HG03442 (cell line): ENCODE data around the gene CASP3.
"Not testable (repeated sequence)": the region's sequence is repeated elsewhere in the genome, so short reads cannot be mapped to it uniquely, and the experiment has no call there.

Source experiments
- ATAC-seq: cut with Tn5 transposase; IDR thresholded peaks from one replicate; pipeline ENCODE4 v1.9.1; 2021; ENCODE audit warnings: mild to moderate bottlenecking, moderate library complexity; ENCODE audit not compliant: unreplicated experiment

Gene CASP3

DNA sequence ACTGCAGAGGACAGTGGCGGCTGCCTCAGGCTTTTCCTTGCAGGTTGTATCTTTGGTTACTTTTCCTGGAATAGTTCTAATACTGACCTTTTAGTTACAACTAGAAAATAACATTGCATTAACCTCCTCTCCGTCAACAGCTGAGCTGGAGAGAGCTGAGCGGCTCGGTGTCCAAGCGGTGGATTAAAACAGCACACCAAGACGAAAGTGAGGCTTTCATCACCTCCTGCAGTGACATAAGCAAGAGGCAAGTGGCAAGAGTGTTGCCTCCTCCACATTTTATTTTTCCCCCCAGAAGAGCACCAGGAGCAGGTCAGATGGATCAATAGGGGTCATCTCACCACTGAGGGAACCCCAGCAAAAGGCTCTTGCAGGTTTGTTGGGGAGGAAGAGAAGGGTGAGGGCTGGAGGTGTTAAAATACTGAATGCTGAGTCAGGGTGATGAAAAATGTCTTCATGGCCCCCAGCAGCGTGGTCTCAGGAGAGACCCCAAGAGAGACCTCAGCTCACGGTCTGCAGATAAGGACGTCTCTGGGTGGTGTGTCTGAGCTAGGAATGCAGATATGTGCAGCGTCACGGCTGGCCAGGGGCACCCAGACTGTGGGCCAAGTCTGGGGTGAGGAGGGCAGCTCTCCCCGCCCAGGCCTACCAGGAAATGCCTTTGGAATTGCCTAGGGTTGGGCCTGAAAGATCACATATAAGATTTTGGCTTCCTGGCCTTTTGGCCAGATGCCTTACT, 50.3 kb downstream of the CASP3 start:
- no peak for ATAC-seq

DNA sequence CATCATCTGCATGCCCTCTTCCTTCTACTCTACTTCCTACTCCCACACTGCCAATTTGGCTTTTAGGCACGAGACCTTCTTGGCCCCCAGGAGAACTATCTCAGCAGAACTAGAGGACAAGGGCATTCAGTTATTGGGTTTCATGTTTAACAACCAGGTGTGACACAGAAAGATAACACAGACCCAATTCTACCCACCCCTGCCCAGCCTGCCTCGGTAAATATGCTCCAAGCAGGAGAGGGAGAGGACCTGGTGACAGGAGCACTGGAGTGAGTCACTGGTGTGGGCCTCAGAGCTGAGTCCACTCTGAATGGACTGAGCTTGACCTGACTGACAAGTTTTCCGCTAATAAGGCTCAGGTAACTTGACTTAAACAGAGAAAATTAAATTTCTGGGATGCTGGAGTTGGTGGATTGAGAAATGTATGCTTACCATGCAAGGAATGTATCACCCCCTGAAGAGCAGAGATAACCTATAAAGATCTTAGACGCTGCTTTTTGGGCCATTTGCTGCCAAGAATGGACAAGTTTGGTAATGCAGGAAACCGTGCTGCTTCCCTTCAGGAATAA, 52.5 kb downstream of the CASP3 start:
- no peak for ATAC-seq

DNA sequence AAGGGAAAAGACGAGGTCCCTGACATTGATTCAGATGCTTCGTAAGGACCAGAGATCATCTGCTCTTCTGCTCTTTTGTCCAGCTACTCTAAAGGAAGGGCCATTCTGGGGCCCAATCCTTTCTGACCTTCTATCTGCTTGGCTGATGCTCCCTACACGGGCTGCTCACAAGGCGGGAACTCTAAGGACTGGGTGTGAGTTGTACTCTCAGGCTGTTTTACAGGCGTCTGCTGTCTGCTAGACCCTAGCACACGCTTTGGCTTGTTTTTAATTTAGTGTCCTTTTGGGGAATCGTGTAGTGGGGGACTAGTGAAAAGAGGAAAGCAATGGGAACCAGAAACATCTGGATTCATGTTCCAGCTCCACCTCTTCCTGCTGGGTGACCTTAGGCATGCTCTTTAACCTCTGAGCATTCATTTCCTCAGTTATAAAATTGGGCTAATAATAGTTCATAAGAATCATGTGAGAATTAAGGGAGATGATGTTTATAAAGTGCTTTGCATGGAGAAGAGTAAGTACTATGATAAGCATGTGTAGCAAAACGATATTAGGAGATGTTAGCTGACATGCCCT, 53.1 kb downstream of the CASP3 start:
- ATAC-seq: no peak

DNA sequence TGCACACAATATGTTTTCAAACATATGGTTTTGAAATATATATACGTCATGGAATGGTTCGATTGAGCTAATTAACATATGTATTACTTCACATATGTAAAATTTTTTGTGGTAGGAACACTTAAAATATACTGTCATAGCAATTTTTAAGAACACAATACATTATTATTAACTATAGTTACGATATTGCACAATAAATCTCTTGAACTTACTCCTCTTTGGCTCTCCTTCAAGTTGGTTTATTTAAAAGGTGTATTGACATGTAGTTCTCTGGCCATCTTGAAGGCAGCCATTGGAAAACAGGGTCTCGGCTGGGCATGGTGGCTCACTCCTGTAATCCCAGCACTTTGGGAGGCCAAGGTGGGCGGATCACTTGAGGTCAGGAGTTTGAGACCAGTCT, 53.8 kb downstream of the CASP3 start:
- ATAC-seq: no peak

DNA sequence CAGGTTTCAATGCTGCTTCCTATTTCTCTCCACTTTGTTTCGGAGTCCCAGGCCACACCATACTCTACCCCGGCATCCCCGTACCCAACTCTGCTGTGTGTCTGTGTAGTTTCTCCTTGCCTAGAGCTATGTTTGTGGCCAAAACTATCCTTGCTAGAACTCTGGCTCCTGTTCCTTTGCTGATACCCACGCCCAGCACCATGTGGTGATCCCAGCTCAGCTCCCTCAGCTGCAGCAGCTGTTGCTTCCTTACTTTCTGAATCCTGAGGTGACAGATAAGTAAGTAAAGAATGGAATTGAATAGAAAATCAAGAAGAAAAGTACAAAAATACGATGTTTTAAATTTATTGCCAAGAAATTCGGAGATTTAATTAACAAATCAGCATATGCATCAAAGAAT, 55.8 kb downstream of the CASP3 start:
- no peak for ATAC-seq

DNA sequence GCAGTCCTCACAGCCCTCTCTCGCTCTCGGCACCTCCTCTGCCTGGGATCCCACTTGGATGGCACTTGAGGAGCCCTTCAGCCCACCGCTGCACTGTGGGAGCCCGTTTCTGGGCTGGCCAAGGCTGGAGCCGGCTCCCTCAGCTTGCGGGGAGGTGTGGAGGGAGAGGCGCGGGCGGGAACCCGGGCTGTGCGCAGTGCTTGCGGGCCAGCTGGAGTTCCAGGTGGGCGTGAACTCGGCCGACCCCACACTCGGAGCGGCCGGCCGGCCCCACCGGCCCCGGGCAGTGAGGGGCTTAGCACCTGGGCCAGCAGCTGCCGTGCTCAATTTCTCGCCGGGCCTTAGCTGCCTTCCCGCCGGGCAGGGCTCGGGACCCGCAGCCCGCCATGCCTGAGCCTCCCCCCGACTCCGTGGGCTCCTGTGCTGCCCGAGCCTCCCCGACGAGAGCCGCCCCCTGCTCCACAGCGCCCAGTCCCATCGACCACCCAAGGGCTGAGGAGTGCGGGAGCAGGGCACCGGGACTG, 57.4 kb downstream of the CASP3 start:
- ATAC-seq: not testable (repeated sequence)

DNA sequence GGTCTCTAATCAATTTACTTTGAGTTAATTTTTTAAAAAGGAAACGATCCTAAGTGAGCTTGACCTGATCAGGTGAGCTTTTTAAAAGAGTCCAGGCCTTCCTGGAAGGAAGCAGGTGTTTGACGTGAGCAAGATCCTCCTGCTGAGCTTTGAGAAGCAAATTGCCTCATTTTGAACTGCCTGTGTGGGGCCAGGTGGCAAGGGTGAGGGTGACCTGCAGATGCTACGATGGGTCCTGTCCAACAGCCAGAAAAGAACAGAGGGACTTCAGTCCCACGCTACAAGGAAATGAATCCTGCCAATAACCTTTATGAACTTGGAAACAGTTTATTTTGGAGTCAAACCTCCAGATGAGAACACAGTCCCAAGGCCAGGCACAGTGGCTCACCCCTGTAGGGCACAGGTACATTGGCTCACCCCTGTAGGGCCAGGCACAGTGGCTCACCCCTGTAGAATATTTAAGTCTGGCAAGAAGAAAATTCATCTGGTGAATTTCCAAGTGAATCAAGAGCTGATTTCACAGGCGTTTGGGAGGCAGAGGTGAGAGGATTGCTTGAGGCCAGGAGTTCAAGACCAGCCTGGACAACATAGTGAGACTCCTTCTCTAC, 58.1 kb downstream of the CASP3 start:
- ATAC-seq: no peak

DNA sequence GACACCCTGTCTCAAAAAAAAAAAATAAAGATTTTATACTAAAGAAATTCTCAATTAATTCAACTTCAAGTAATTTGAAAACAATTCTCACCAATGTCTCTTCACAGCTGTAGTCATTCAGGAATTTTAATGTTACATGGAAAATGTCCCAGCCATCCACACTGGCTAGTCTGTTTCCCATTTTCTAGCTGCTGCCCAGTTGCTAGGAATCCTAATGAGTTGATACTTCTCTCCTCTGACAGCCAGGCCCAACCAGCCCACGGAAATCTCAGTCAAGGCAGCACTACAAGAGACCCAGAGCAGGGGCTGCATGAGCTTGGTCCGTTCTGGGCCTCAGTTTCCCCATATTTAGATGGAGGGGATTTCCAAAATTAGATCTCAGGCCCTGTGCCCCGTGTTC, 59.1 kb downstream of the CASP3 start:
- ATAC-seq: no peak

DNA sequence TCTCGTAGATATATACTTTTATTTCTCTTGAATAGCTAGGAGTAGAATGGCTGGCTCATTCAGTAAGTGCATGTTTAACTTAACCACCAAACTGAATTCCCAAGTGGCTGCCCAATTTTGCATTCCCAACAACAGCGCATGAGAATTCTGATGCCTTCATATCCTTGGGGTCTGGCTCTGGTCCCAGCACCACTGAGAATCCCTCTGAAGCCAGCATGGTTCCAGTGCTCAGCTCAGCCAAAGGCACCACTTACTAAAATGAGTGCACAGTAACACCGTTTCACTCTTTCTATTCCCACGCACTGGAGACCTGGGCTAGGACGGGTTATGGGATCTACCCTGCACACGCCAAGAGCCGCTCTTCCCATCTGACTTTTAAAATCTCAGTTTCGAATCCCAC, 60.4 kb downstream of the CASP3 start:
- no peak for ATAC-seq

DNA sequence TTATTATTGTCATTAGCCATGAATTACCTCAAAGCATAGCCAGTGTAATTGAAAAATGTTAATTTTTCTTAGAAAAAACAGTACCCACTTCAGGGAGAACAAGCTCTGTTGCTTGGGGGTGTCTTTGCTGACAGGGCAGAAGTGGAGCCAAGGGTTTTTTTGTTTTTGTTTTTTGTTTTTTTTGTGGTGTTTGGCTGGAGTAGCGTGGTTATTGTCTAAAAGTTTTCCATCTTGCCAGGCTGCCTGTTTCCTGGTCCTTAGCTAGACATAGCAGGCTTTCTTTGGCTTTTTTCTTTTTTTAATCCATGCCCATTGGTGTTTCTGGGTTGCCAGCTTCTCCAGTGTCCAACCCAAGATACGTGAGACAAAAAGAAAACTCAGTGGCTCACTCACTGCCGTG, 61.5 kb downstream of the CASP3 start:
- ATAC-seq: no peak

DNA sequence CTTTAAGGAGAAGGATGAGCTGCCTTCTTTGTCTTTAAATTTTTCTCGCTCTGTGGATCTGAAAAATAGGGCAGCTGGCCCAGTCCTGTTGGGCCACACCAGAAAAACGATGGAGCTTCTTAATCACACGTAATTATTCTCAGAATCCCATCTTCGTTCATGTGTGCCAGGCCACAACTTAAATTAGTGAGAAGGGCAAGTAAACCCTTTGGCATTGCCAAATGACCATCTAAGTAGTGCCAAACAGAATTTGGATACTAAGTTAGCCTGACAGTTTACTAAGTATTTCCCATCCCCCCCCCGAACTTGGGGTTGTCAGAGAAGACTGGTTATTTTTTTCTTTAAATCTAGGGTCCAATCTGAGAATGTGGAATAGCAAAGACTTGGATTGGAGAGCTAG, 62.0 kb downstream of the CASP3 start:
- ATAC-seq: no peak

DNA sequence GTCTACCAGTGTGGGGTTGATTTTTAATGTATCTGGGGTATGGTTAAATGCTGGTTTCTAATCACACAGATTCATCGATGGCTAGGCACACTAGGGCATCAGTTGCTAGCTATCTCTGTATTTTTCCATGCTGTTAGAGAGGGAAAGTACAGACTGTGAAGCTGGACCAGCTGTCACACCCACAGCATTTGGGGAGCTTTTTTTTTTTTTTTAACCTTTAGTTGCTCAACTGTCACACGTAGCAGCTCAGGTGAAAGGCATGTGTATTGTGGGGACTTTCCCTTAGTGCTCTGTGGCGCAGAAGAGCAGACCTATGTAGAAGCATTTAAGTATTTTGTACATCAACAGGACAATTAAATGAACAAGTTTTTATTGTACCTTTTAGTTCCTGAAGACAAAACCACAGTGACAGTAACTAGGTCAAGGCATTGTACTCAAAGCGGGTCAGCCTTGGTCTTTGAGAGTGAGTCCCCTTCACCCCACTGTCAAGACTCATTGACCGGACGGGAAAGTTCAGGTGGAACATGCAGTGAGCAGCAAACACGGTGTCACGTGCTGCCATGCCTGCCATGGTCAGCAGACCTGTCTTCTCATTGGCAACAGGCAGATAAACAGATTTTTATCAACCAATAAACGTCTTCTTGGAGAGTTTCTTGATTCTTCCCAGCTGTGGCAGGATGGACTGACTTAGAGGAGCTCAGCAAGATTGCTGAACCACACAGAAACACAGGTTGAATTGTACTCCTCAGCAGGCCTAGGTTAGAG, 65.3 kb downstream of the CASP3 start:
- ATAC-seq: peak; percentile 66
